NCI-H2171 (cell line): ENCODE measurements around the gene VAMP2.

Experiments used
- DNase-seq: peaks from one replicate; lab custom pipeline; 2025; lab: John Stamatoyannopoulos, UW

The VAMP2 gene

GRCh38 chr17:8142887-8143580 is 19.7 kb downstream of the VAMP2 start:
- no peak for DNase-seq

- DNase-seq: no peak
Measured at GRCh38 chr17:8142158-8142886, 20.4 kb downstream of the VAMP2 start.

GRCh38 chr17:8141741-8142140 is 21.0 kb downstream of the VAMP2 start:
- DNase-seq: no peak

DNA sequence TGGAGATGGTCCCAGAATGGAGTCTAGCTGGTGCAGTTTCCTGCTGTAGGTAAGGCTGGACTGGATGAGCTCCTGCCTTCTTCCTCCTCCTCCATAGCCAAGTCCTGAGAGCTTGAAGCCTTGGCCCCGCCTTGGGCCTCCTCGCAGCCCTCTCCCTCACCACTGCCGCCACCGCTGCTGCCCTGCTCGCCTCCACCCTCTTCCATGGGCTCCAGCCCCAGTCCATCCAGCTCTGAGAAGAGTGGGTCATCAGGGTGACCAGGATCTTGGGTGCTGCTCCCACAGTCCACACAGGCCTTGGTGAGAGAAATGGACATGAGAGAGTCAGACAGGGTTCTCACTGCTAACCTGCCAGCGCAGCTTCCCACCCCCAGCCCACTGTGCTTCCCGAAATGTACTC is 21.7 kb downstream of the VAMP2 start:
- no peak for DNase-seq

- no peak for DNase-seq
Measured at GRCh38 chr17:8140065-8141029, 22.4 kb downstream of the VAMP2 start.

- peak; percentile 97 for DNase-seq
Measured at GRCh38 chr17:8138672-8139371, 23.9 kb downstream of the VAMP2 start.

DNA sequence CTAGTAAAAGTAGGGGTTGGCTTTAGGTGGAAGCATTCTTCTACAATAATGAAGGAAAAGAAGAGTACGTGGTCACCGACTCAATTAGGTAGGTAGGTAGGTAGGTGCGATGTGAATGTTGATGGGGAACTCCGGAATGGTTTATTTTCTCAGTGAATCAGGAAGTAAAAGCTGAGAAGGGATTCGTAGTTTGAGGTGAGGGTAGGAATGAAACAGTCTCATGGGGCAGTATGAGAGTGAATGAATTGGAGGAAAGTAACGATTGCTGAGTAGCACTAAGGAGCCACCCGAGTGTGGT is 24.4 kb downstream of the VAMP2 start:
- no peak for DNase-seq

DNA sequence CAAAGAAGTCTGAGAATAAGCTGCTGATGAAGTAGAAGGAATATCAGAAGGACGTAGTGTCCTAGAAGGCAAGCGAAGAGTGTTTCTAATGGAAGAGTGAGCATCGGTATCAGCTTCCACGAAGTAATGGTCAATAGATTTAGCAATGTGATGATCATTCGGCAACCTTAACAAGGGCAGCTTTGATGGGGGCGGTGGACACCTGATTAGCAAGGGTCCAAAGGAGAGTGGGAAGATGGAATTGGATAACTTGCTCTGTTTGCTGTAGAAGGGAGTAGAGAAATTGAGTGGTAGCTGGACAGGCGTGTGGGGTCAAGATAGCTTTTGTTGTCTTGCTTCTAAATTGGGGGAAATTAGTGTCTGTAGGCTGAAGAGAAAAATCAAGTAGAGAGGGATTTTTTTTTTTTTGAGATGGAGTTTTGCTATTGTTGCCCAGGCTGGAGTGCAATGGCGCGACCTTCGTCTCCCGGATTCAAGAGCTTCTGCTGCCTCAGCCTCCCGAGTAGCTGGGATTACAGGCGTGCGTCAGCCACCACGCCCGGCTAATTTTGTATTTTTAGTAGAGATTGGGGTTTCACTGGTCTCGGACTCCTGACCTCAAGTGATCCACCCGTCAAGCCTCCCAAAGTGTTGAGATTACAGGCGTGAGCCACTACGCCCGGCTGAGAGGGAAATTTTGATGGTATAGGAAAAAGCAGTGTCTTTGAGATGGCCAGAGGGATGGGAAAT is 24.9 kb downstream of the VAMP2 start:
- no peak for DNase-seq

- DNase-seq: no peak
Measured at GRCh38 chr17:8133941-8134340, 28.8 kb downstream of the VAMP2 start.

DNA sequence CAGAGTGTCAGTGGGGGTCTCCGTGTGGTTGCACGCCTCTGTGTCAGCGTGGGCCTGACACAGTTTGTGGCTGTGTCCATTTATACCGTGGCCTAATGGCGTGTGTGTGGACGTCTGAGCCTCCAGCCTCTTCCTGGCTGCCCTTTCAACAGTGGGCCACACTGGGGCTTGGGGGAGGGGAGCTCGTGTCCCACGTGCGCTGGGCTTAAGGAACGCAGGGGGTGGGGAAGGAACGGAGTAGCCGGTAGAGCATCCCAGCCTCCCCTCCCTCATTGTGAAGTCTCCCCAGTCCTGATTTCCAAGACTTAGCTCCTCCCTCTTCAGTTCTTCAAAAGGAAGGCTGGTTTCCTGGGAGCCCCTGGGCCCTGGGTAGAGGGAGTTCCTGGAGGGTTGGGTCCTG is 29.3 kb downstream of the VAMP2 start:
- DNase-seq: no peak

DNA sequence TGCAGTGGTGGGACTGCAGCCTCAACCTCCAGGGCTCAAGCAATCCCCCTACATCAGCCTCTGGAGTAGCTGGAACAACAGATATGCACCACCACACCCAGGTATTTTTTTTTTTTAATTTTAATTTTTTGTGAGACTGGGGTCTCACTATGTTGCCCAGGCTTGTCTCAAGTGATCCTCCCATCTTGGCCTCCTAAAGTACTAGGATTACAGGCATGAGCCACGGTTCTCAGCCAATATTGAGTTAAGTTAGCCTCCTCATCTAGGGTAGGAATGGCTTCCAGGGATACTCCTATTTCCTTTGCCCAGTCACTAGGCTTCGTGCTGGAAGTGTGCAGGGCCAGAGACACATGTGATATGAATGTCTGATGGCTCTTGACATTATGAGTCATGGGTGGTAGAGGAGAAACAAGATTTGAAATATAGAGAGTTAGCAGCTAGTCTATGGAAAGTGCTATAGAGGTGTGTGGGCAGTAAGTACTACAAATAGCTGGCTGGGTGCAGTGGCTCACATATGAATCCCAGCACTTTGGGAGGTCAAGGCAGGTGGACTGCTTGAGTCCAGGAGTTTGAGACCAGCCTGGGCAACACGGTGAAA is 30.8 kb downstream of the VAMP2 start:
- no peak for DNase-seq

- no peak for DNase-seq
Measured at GRCh38 chr17:8128125-8128784, 34.5 kb downstream of the VAMP2 start.

GRCh38 chr17:8126491-8127066 is 36.2 kb downstream of the VAMP2 start:
- DNase-seq: peak; percentile 69

- DNase-seq: no peak
Measured at GRCh38 chr17:8125947-8126490, 36.7 kb downstream of the VAMP2 start.

GRCh38 chr17:8125154-8125946 is 37.4 kb downstream of the VAMP2 start:
- no peak for DNase-seq

- no peak for DNase-seq
Measured at GRCh38 chr17:8124350-8125153, 38.2 kb downstream of the VAMP2 start.

DNA sequence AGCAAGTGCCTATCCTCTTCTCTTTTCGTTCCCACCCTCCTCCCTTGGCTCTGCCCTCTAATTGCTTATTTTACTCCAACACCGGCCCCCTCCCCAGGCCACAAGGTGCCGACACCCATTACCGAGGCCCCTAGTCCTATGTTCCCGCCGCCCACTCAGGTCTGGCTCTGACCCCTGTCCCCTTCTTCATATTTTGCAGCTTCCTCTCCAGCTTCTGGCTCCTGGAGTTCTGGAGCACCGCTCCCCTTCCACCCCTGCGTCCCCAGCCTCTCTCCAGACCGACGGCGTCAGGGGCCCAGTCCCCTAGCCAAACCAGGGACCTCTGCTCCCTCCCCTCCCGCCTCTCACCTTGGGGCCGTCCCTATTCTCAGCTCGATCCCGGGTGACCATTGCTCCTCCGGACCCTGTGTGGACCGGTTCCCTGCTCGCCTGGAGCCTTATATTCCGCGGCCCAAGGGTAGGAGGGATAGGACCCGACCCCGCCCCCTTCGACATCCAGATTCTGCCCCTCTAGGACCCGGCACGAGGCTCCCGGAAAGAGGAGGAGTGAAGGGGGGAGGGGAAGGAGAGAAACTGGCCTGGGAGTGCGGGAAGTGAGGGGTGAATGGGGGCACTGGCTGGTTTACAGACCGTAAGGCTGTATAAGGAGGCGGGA is 38.9 kb downstream of the VAMP2 start, which contains the start of gene HES7:
Gene HES7, minus strand, starts transcription at position 412 of the 655 bp plus-strand sequence. Its CDS starts 22 bp downstream, at position 390.
- no peak for DNase-seq
